ENCODE results near the gene FGFR4. TPM values are rescaled to one million over a fixed set of nuclear protein-coding genes. Genes with fewer than 3 reads are reported as not detected.

The FGFR4 gene
- total and polyA plus RNA-seq, 2 of the 8 experiments (the other 6 are each of a cell fraction or from before 2014, with no cell fraction given), result 61.4 to 88.4 TPM

GRCh38 chr5:177112589-177113220 is 26.0 kb downstream of the FGFR4 start (continued):
- no peak for TF ChIP-seq CHD7 (IDR thresholded peaks at IDR 0.05; ENCODE audit: insufficient replicate concordance, low read length)
- no peak for TF ChIP-seq KDM5A (IDR thresholded peaks at IDR 0.05; ENCODE audit: low read length)
- no peak for TF ChIP-seq TEAD4 (IDR thresholded peaks at IDR 0.05; ENCODE audit: low read depth, low read length)
